ENCODE measurements around the gene CD46. TPM values are rescaled to one million over a fixed set of nuclear protein-coding genes. Genes with fewer than 3 reads are reported as not detected.
"Not testable (repeated sequence)": the region's sequence is repeated elsewhere in the genome, so short reads cannot be mapped to it uniquely, and the experiment has no call there.

Gene CD46
- total RNA-seq (100 to 1,000 TPM; 107 to 130 TPM), polyA plus RNA-seq (ENCODE audit: insufficient read depth, low read depth, low replicate concordance) (80.7 TPM)
- long read RNA-seq, donor 1, transcript CD46-204 (11 exons, 3,188 nt), result major isoform, 15 of 126 reads
- long read RNA-seq, donor 1, transcript CD46-203 (12 exons, 3,233 nt), result minor isoform, 14 of 126 reads
- long read RNA-seq, donor 1, transcript CD46-207 (12 exons, 3,281 nt), result minor isoform, 7 of 126 reads
- long read RNA-seq, donor 1, partial matches to known transcripts, result 84 of 126 reads
- long read RNA-seq, donor 1, other reads (novel, unspliced or antisense), result 0 of 126 reads
- long read RNA-seq, donor 2, transcript CD46-203 (12 exons, 3,233 nt), result major isoform, 15 of 74 reads
- long read RNA-seq, donor 2, transcript CD46-208 (13 exons, 3,326 nt), result minor isoform, 5 of 74 reads
- long read RNA-seq, donor 2, transcript CD46-204 (11 exons, 3,188 nt), result minor isoform, 6 of 74 reads
- long read RNA-seq, donor 2, partial matches to known transcripts, result 47 of 74 reads
- long read RNA-seq, donor 2, other reads (novel, unspliced or antisense), result 0 of 74 reads

- peak within 1 kb of the TSS; percentile 79 for H3K27ac ChIP-seq
- peak within 1 kb of the TSS; percentile 74 to 92 for H3K4me3 ChIP-seq
- intact Hi-C loops (cut with DNase I; ENCODE audit: low total_unique reads), result no loop called here
- peaks cover 29% of the 10 kb centered on the region for H3K4me1 ChIP-seq
- no peaks in the 10 kb centered on the region for H3K36me3 ChIP-seq (ENCODE audit: low read depth, missing control alignments)
- peak; percentile 97 for DNase-seq
- no peaks in the 10 kb centered on the region for H3K9me3 ChIP-seq
- WGBS, 2 donors, result 0 to 1% methylated on average over 24 to 54 of the region's 55 CpGs
- peak in 1 of 3 experiments; percentile 17 for TF ChIP-seq CTCF (IDR thresholded peaks at IDR 0.05)
- peak; percentile 17 for TF ChIP-seq POLR2A (IDR thresholded peaks at IDR 0.05)
- no peaks in the 10 kb centered on the region for H3K27me3 ChIP-seq
These were observed at the start of gene CD46 for GRCh38 chr1:207751790-207752455. Gene CD46, plus strand, starts transcription at chr1:207752054. Its CDS starts 159 bp downstream, at chr1:207752213.

GRCh38 chr1:207702317-207702716, 49.5 kb upstream of the CD46 start:
- Histone ChIP-seq H3K36me3 (ENCODE audit: low read depth, missing control alignments) (no peaks in the 10 kb centered on the region), H3K4me3 (no peak overlapping the region), H3K9me3 (no peaks in the 10 kb centered on the region), H3K4me1 (no peaks in the 10 kb centered on the region), H3K27me3 (no peaks in the 10 kb centered on the region), H3K27ac (no peak overlapping the region)
- 64 to 77% methylated on average over 1 of the region's 1 CpG for WGBS, 2 donors
- no peak for TF ChIP-seq CTCF (IDR thresholded peaks at IDR 0.05)
- TF ChIP-seq POLR2A (IDR thresholded peaks at IDR 0.05), result no peak
- no peak for DNase-seq
- intact Hi-C loops (cut with DNase I; ENCODE audit: low total_unique reads), result no loop called here

- H3K36me3 ChIP-seq (ENCODE audit: low read depth, missing control alignments), result no peaks in the 10 kb centered on the region
- H3K27me3 ChIP-seq, result no peaks in the 10 kb centered on the region
- no peaks in the 10 kb centered on the region for H3K9me3 ChIP-seq
- DNase-seq, result no peak
- intact Hi-C loops (cut with DNase I; ENCODE audit: low total_unique reads), result no loop called here
- TF ChIP-seq CTCF (IDR thresholded peaks at IDR 0.05), result no peak
- no peak for TF ChIP-seq POLR2A (IDR thresholded peaks at IDR 0.05)
- WGBS, 2 donors, result 73 to 96% methylated on average over 5 of the region's 5 CpGs
- no peak overlapping the region for H3K4me3 ChIP-seq
- no peaks in the 10 kb centered on the region for H3K4me1 ChIP-seq
- H3K27ac ChIP-seq, result no peak overlapping the region
These were observed 48.1 kb upstream of the CD46 start for GRCh38 chr1:207703712-207704111.

GRCh38 chr1:207708004-207708403, 43.9 kb upstream of the CD46 start:
- H3K27ac ChIP-seq; intact Hi-C loops (cut with DNase I; ENCODE audit: low total_unique reads); H3K27me3 ChIP-seq; H3K36me3 ChIP-seq (ENCODE audit: low read depth, missing control alignments); DNase-seq; H3K9me3 ChIP-seq; H3K4me3 ChIP-seq; H3K4me1 ChIP-seq: not testable (repeated sequence)
- 71 to 76% methylated on average over 3 of the region's 3 CpGs for WGBS, 2 donors

GRCh38 chr1:207711285-207711684, 40.6 kb upstream of the CD46 start:
- H3K4me3 ChIP-seq, result no peak overlapping the region
- no peak overlapping the region for H3K27ac ChIP-seq
- intact Hi-C loops (cut with DNase I; ENCODE audit: low total_unique reads), result no loop called here
- no peaks in the 10 kb centered on the region for H3K36me3 ChIP-seq (ENCODE audit: low read depth, missing control alignments)
- H3K27me3 ChIP-seq, result no peaks in the 10 kb centered on the region
- H3K9me3 ChIP-seq, result no peaks in the 10 kb centered on the region
- no peaks in the 10 kb centered on the region for H3K4me1 ChIP-seq
- DNase-seq, result no peak
- 82 to 85% methylated on average over 5 of the region's 5 CpGs for WGBS, 2 donors
- TF ChIP-seq POLR2A (IDR thresholded peaks at IDR 0.05), result no peak
- no peak for TF ChIP-seq CTCF (IDR thresholded peaks at IDR 0.05)

GRCh38 chr1:207712701-207713100, 39.2 kb upstream of the CD46 start:
- H3K4me1 ChIP-seq; H3K27ac ChIP-seq; H3K36me3 ChIP-seq (ENCODE audit: low read depth, missing control alignments); H3K27me3 ChIP-seq; DNase-seq; H3K4me3 ChIP-seq; intact Hi-C loops (cut with DNase I; ENCODE audit: low total_unique reads); H3K9me3 ChIP-seq: not testable (repeated sequence)
- WGBS, 2 donors, result 45 to 47% methylated on average over 3 of the region's 3 CpGs

Data from testis (tissue), 5 donors.